AG09319 (cell line): Measurements from ENCODE around the gene APBB2.

Source experiments
- DNase-seq: peaks from one replicate; pipeline ENCODE4 v3.0.0-alpha.2; 2010; ENCODE audit warnings: low read depth; ENCODE audit errors: extremely low read depth
- TF ChIP-seq, protein P1 (sequence below): IDR thresholded peaks from 2 replicates; pipeline ENCODE4 v1.5.1; 2011; ENCODE audit warnings: low read depth, mild to moderate bottlenecking, inconsistent platforms, low read length, moderate library complexity

The APBB2 gene

DNA sequence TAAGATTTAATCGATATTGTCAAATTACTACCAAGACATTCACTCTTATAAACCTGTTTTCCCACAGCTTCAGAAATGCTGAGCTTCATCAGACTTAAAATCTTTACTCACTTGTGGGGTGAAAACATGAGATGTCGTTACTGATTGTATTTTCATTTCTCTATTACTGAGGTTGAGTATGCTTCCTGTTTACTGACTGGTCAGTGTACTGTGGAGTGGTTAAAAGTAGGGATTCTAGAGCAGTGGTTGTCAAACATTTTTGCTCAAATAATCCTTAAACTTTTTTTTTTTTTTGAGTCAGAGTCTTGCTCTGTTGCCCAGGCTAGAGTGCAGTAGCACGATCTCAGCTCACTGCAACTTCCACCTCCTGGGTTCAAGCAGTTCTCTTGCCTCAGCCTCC lies 414.3 kb downstream of the APBB2 start:
- no peak for DNase-seq
- TF ChIP-seq, protein P1, sequence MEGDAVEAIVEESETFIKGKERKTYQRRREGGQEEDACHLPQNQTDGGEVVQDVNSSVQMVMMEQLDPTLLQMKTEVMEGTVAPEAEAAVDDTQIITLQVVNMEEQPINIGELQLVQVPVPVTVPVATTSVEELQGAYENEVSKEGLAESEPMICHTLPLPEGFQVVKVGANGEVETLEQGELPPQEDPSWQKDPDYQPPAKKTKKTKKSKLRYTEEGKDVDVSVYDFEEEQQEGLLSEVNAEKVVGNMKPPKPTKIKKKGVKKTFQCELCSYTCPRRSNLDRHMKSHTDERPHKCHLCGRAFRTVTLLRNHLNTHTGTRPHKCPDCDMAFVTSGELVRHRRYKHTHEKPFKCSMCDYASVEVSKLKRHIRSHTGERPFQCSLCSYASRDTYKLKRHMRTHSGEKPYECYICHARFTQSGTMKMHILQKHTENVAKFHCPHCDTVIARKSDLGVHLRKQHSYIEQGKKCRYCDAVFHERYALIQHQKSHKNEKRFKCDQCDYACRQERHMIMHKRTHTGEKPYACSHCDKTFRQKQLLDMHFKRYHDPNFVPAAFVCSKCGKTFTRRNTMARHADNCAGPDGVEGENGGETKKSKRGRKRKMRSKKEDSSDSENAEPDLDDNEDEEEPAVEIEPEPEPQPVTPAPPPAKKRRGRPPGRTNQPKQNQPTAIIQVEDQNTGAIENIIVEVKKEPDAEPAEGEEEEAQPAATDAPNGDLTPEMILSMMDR: no peak

DNA sequence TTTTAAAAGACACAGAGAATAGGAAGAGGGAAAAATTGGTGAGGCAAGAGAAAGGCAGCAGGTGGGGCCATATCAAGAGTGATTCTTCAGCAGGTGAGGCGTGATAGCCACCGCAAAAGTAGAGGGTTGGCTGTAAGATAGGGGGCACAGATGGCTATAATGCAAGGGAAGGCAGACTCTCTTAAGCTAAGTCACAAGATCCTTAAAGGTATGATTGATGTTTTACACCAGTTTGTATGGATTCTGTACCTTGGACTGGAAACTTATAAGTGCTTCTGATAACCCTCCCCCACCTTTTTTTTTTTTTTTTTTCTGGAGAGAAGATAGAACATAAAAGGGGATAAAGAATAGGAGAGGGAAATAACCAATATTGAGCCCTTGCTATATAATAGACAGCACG lies 424.6 kb downstream of the APBB2 start:
- no peak for DNase-seq
- TF ChIP-seq, protein P1: no peak

DNA sequence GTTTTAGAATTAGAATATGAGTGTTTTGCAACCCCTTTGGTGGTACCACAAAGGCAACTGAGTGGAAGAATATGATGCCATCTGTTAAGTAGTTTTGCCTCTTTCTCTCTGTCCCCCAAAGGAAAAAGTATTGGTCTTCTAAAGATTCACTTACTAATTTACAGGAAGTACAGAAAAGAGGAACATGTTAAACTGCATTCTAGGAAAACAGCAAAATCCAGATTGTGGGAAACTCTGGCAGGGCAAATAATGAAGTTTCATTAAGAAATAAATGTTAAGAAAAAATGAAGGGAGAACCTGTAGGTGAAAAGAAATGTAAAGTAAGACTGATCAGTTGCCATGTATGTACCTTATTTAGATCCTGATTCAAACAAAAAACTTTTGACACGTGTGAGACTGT lies 425.3 kb downstream of the APBB2 start:
- TF ChIP-seq, protein P1: no peak
- no peak for DNase-seq

DNA sequence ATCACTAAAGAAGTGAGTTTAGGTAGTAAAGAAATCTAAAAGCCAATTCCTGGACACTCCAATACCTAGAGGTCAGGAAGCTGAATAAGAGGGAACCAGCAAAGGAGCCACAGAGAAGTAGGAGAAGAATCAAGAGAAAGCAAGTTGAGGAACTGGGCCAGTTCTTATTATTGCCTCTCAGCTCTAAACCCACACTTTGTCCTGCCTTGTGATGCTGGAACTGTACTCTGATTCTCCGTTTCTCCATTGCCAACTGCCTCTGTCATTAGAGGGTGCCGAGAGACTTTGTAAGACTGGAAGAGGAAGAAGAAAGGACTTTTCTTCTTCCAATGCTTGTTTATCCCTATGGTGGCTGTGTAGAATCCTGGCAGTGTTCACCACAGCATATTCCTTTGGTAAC lies 426.0 kb downstream of the APBB2 start:
- no peak for DNase-seq
- TF ChIP-seq, protein P1: no peak

DNA sequence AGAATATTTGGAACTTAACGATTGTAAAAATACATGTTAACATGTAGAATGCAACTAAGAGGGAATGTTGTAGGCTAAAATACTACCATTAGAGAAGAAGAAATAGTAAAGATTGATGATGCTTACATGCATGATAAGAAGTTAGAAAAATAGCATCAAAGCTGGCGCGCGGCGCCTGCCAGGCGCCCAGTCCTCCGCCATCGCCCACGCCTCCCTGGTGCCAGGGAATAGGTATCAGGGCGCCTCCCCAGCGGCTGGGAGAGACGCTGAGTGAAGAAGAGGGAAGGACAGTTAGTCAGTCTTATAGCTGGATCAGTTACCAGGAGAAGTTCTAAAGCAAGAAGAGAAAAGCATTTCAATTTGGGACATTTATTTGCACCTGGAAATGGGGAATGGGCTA lies 428.6 kb downstream of the APBB2 start:
- DNase-seq: no peak
- TF ChIP-seq, protein P1: no peak

DNA sequence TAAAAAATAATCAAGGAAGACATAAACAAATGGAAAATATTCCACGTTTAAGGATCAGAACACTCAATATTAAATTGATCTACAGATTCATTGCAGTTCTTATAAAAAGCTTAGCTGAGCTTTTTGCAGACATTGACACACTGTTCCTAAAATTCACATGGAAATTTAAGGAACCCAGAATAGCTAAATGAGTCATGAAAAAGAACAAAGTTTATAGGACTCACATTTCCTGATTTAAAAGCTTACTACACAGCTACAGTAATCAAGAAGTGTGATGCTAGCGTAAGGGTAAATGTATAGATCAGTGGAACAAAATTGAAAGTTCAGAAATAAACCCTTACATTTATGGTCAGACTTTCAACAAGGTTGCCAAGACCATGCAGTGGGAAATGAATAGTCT lies 431.5 kb downstream of the APBB2 start:
- DNase-seq: no peak
- TF ChIP-seq, protein P1: no peak

DNA sequence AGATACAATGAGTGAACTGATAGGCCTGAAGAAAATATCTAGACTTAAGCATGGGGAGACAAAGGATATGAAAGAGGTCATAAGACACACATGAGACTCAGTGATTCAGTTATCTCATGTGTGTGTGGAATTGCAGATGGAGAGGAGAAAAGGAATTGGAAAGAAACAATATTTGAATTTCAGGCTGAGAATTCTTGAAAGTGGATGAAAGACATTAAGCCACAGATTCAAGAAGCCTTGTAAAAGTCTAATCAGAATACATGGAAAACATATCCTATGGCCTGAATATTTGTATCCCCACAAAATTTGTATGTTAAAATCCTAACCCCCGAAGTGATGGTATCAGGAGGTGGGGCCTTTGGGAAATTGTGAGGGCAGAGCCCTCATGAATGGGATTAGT lies 436.3 kb downstream of the APBB2 start:
- TF ChIP-seq, protein P1: no peak
- DNase-seq: no peak
